Liver (tissue), 9 donors: Measurements from ENCODE around the gene C5. TPM values are rescaled to one million over a fixed set of nuclear protein-coding genes. Genes with fewer than 3 reads are reported as not detected.
A peak's percentile ranks its signal among the peaks of the same experiment; 100 is the strongest.

ENCODE experiments used
- DNase-seq: peaks from one replicate; pipeline ENCODE4 v3.0.0-alpha.2; 2017; ENCODE audit warnings: low spot score
- H3K27ac ChIP-seq, 2 donors: one replicate each; pipeline ENCODE4 v1.7.0; 2013; ENCODE audit warnings: inconsistent platforms in 2 of 2, low read length in 2 of 2, control low read depth in 1 of 2, low read depth in 1 of 2, mild to moderate bottlenecking in 1 of 2
- H3K27me3 ChIP-seq, 4 donors: one replicate each; pipeline versions ENCODE4 v1.6.1 to v1.7.0; 2013; ENCODE audit warnings: low read length in 3 of 4, inconsistent platforms in 1 of 4, mild to moderate bottlenecking in 1 of 4, moderate library complexity in 1 of 4; ENCODE audit not compliant: control insufficient read depth in 4 of 4, insufficient read depth in 4 of 4
- H3K36me3 ChIP-seq, 4 donors: one replicate each; pipeline versions ENCODE4 v1.6.1 to v1.7.0; 2013; ENCODE audit warnings: low read length in 3 of 4, mild to moderate bottlenecking in 3 of 4, low read depth in 1 of 4, moderate library complexity in 1 of 4; ENCODE audit not compliant: control insufficient read depth in 4 of 4, insufficient read depth in 3 of 4
- H3K4me1 ChIP-seq, 4 donors: one replicate each; pipeline versions ENCODE4 v1.6.1 to v1.7.0; 2013; ENCODE audit warnings: low read length in 3 of 4, mild to moderate bottlenecking in 3 of 4, moderate library complexity in 1 of 4; ENCODE audit not compliant: control insufficient read depth in 4 of 4, insufficient read depth in 4 of 4
- H3K4me3 ChIP-seq, 3 donors: one replicate each; pipeline versions ENCODE4 v1.6.1 to v1.7.0; 2013; ENCODE audit warnings: low read length in 3 of 3, control low read depth in 1 of 3, low read depth in 1 of 3, mild to moderate bottlenecking in 1 of 3
- H3K9ac ChIP-seq, 2 donors: one replicate each; pipeline ENCODE4 v1.7.0; 2013; ENCODE audit warnings: low read length in 2 of 2, mild to moderate bottlenecking in 2 of 2, moderate library complexity in 2 of 2, control low read depth in 1 of 2, low read depth in 1 of 2
- H3K9me3 ChIP-seq, 4 donors: one replicate each; pipeline versions ENCODE4 v1.6.1 to v1.7.0; 2013; ENCODE audit warnings: low read length in 3 of 4; ENCODE audit not compliant: control insufficient read depth in 4 of 4
- CTCF ChIP-seq: fragments of 150-350 bp; IDR thresholded peaks from 2 replicates; pipeline ENCODE4 v1.5.1; 2017; ENCODE audit warnings: improper control_type of control experiment, low read depth, low read length; ENCODE audit not compliant: missing input control
- EGR1 ChIP-seq, 2 donors: IDR thresholded peaks; 2 replicates each; pipeline ENCODE4 v1.6.1; 2016 to 2018; ENCODE audit warnings: antibody characterized with exemption in 2 of 2, low read depth in 2 of 2
- FOXA1 ChIP-seq: IDR thresholded peaks from 2 replicates; pipeline ENCODE4 v1.6.1; 2016; ENCODE audit warnings: antibody characterized with exemption
- FOXA2 ChIP-seq: IDR thresholded peaks from 2 replicates; pipeline ENCODE4 v1.6.1; 2016; ENCODE audit warnings: antibody characterized with exemption
- GABPA ChIP-seq, 2 donors: IDR thresholded peaks in 1 of 2; conservative IDR thresholded peaks in 1 of 2; 2 replicates each; pipeline ENCODE4 v1.6.1; 2016; ENCODE audit warnings: antibody characterized with exemption in 2 of 2, mild to moderate bottlenecking in 1 of 2, moderate library complexity in 1 of 2
- HNF4A ChIP-seq, 2 donors: conservative IDR thresholded peaks; 2 replicates each; pipeline ENCODE4 v1.6.1; 2016; ENCODE audit warnings: antibody characterized with exemption in 2 of 2, mild to moderate bottlenecking in 2 of 2
- HNF4G ChIP-seq: IDR thresholded peaks from 2 replicates; pipeline ENCODE4 v1.6.1; 2016; ENCODE audit warnings: antibody characterized with exemption
- JUND ChIP-seq, 2 donors: IDR thresholded peaks; 2 replicates each; pipeline ENCODE4 v1.6.1; 2016; ENCODE audit warnings: antibody characterized with exemption in 2 of 2
- NR2F2 ChIP-seq: IDR thresholded peaks from 2 replicates; pipeline ENCODE4 v1.6.1; 2016; ENCODE audit warnings: antibody characterized with exemption
- RAD21 ChIP-seq, 2 donors: IDR thresholded peaks; 2 replicates each; pipeline ENCODE4 v1.6.1; 2016; ENCODE audit warnings: antibody characterized with exemption in 2 of 2, mild to moderate bottlenecking in 2 of 2
- RXRA ChIP-seq, 2 donors: IDR thresholded peaks; 2 replicates each; pipeline ENCODE4 v1.6.1; 2017 to 2018; ENCODE audit warnings: antibody characterized with exemption in 2 of 2, mild to moderate bottlenecking in 1 of 2
- SP1 ChIP-seq: IDR thresholded peaks from 2 replicates; pipeline ENCODE4 v1.6.1; 2018; ENCODE audit warnings: antibody characterized with exemption, mild to moderate bottlenecking
- TAF1 ChIP-seq: conservative IDR thresholded peaks from 2 replicates; pipeline ENCODE4 v1.6.1; 2016; ENCODE audit warnings: antibody characterized with exemption, mild to moderate bottlenecking
- YY1 ChIP-seq: IDR thresholded peaks from 2 replicates; pipeline ENCODE4 v1.6.1; 2016; ENCODE audit warnings: antibody characterized with exemption, mild to moderate bottlenecking
- ZBTB33 ChIP-seq: IDR thresholded peaks from 2 replicates; pipeline ENCODE4 v1.6.1; 2016; ENCODE audit warnings: antibody characterized with exemption
- WGBS: extraction: QIAGEN DNeasy Blood & Tissue Kit; methylation state at CpG from one replicate; pipeline ENCODE4 v1.1.7; 2013; 5-methylcytosine and 5-hydroxymethylcytosine counted together
- polyA plus RNA-seq, 2 donors: library from polyadenylated mRNA; stranded (reverse) in 1 of 2; unstranded in 1 of 2; fragments of 200-250 nt in 1 of 2; fragments of >200 nt in 1 of 2; fragmentation: Nextera tagmentation in 1 of 2; extraction: Ambion mirVana in 1 of 2; gene quantifications; one replicate each; pipeline versions ENCODE4 v1.2.1 to v1.2.3, GENCODE V29; 2013 to 2015
- total RNA-seq, 2 donors: library from RNA; depleted of rRNA; stranded (reverse); fragments of >200 nt; gene quantifications; one replicate each; pipeline ENCODE4 v1.2.3, GENCODE V29; 2014
- TF ChIP-seq, protein P1 (sequence below): IDR thresholded peaks from 2 replicates; pipeline ENCODE4 v1.6.1; 2016; ENCODE audit warnings: antibody characterized with exemption, mild to moderate bottlenecking
- TF ChIP-seq, protein P2 (sequence below): IDR thresholded peaks from 2 replicates; pipeline ENCODE4 v1.6.1; 2016; ENCODE audit warnings: antibody characterized with exemption
- donor health status: healthy.
- donor health status: healthy.
- donor health status: healthy.
- donor health status: healthy.
- donor health status: healthy.

The C5 gene
- total and polyA plus RNA-seq, 4 donors, result 127 to 485 (median 361) TPM

GRCh38 chr9:121055642-121056143, 5.6 kb upstream of the C5 start (continued):
- TF ChIP-seq, protein P1, sequence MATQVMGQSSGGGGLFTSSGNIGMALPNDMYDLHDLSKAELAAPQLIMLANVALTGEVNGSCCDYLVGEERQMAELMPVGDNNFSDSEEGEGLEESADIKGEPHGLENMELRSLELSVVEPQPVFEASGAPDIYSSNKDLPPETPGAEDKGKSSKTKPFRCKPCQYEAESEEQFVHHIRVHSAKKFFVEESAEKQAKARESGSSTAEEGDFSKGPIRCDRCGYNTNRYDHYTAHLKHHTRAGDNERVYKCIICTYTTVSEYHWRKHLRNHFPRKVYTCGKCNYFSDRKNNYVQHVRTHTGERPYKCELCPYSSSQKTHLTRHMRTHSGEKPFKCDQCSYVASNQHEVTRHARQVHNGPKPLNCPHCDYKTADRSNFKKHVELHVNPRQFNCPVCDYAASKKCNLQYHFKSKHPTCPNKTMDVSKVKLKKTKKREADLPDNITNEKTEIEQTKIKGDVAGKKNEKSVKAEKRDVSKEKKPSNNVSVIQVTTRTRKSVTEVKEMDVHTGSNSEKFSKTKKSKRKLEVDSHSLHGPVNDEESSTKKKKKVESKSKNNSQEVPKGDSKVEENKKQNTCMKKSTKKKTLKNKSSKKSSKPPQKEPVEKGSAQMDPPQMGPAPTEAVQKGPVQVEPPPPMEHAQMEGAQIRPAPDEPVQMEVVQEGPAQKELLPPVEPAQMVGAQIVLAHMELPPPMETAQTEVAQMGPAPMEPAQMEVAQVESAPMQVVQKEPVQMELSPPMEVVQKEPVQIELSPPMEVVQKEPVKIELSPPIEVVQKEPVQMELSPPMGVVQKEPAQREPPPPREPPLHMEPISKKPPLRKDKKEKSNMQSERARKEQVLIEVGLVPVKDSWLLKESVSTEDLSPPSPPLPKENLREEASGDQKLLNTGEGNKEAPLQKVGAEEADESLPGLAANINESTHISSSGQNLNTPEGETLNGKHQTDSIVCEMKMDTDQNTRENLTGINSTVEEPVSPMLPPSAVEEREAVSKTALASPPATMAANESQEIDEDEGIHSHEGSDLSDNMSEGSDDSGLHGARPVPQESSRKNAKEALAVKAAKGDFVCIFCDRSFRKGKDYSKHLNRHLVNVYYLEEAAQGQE, result no peak
- TF ChIP-seq YY1 (peak; percentile 71), FOXA1 (peak; percentile 66), EGR1 (IDR thresholded peaks at IDR 0.05; ENCODE audit: low read depth in 2 of 2) (no peak), ZBTB33 (peak; percentile 44)

DNA sequence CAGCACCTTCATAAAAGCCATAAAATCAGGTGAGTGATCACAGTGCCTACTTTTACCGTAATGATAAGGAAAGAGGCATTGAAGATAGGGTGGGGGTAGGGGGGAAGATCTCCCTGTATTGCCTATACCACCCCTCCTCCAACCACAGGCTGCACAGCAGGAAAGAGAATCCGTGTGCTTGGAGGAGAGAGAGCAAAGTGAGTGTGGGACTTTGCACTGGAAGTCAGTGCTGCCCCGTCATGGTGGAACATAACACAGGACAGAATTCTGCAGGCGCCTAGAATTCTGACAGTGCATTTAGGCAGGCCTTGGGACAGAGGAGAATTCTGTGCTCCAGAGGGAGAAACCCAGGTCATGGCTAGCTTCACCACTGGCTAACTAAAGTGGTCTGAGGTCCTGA, 3.5 kb upstream of the C5 start:
- Histone ChIP-seq H3K27me3 (no peaks in the 10 kb centered on the region), H3K9ac (peak overlapping the region in 1 of 2 donors; percentile 43), H3K4me1 (peaks cover 8 to 40% (median 32%) of the 10 kb centered on the region in 4 donors), H3K4me3 (no peak overlapping the region), H3K27ac (peak overlapping the region; percentile 79 to 81), H3K36me3 (no peaks in the 10 kb centered on the region), H3K9me3 (no peaks in the 10 kb centered on the region)
- 35% methylated on average over 4 of the region's 4 CpGs for WGBS
- TF ChIP-seq RAD21 (IDR thresholded peaks at IDR 0.05) (peak; percentile 30 to 35), NR2F2 (no peak), FOXA2 (no peak), HNF4G (peak; percentile 90), GABPA (IDR thresholded peaks at IDR 0.05 in 1 of 2, conservative IDR thresholded peaks at IDR 0.05 in 1 of 2) (no peak), RXRA (IDR thresholded peaks at IDR 0.05) (peak; percentile 67 to 70), JUND (IDR thresholded peaks at IDR 0.05) (peak; percentile 26 to 44), SP1 (peak; percentile 93), CTCF (no peak), HNF4A (conservative IDR thresholded peaks at IDR 0.05) (peak; percentile 92 to 94), YY1 (no peak), TAF1 (peak; percentile 70), ZBTB33 (peak; percentile 27)
- TF ChIP-seq, protein P2, sequence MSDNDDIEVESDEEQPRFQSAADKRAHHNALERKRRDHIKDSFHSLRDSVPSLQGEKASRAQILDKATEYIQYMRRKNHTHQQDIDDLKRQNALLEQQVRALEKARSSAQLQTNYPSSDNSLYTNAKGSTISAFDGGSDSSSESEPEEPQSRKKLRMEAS, result no peak
- TF ChIP-seq, protein P1, result peak; percentile 73
- DNase-seq, result no peak
